ENCODE measurements around the gene GALNTL6. TPM values are rescaled to one million over a fixed set of nuclear protein-coding genes. Genes with fewer than 3 reads are reported as not detected.

Gene GALNTL6
- total and polyA plus RNA-seq, 9 of the 15 experiments (the other 6 are each of a cell fraction or from before 2014, with no cell fraction given) = 0.18 to 0.50 (median 0.29) TPM

- TF ChIP-seq ZBTB9 (CRISPR knock-in tag; IDR thresholded peaks at IDR 0.05) = no peak
- no peak for TF ChIP-seq RNF2 (IDR thresholded peaks at IDR 0.05)
- TF ChIP-seq TAF1 (IDR thresholded peaks at IDR 0.05; ENCODE audit: control insufficient read depth, extremely low read depth, insufficient read depth, low read length, severe bottlenecking) = no peak
Observed at GRCh38 chr4:172995704-172996103, 1182.5 kb downstream of the GALNTL6 start (continued).

- H3K4me1 ChIP-seq (replicated peaks in 1 of 2; ENCODE audit: control insufficient read depth in 2 of 2, insufficient read depth in 2 of 2, low read length in 2 of 2) = peaks cover 0 to 53% of the 10 kb centered on the region in 2 experiments; a peak in 3 of 5 replicates
- FAIRE-seq = no peak
- BruUV-seq (replicated peaks) = no TSS peak
- no peak overlapping the region for H3K4me3 ChIP-seq
- intact Hi-C loops (cut with micrococcal nuclease) = loop anchor here (5.0 kb wide), 1 partner anchor 104 kb away; no protein-coding TSS in a partner anchor
- no peaks in the 10 kb centered on the region for H3K27me3 ChIP-seq (ENCODE audit: control insufficient read depth in 2 of 2, insufficient read depth in 2 of 2, low read length in 2 of 2)
- no peak for ATAC-seq
- H3K79me2 ChIP-seq (ENCODE audit: control insufficient read depth, insufficient read depth, low read length) = no peaks in the 10 kb centered on the region
- ChIA-PET POLR2A (interaction anchor here (0.6 kb wide), 3 partner anchors 8 to 96 kb away, joined by 3 read pairs; no protein-coding TSS in a partner anchor), CTCF (ENCODE audit: low intra/inter-chr PET ratio) (no interaction called here)
- H3K36me3 ChIP-seq (ENCODE audit: control insufficient read depth, insufficient read depth, low read length) = no peaks in the 10 kb centered on the region
- peak in 2 of 4 experiments; percentile 26 to 39 for DNase-seq (ENCODE audit: extremely low read depth in 1 of 4, low spot score in 3 of 4)
- 0 out of 3 replicates have a peak overlapping the region, but pooled peaks have one; percentile 24 for H3K27ac ChIP-seq (ENCODE audit: extremely low read depth, low read depth, low read length)
- 54% methylated on average over 4 of the region's 4 CpGs for WGBS (ENCODE audit: insufficient coverage, low coverage, missing lambda C conversion rate)
- no peaks in the 10 kb centered on the region for H3K9me3 ChIP-seq (replicated peaks; ENCODE audit: control insufficient read depth, insufficient read depth, low read depth, low read length)
- peak overlapping the region; percentile 49 for H2AFZ ChIP-seq (ENCODE audit: low read depth, low read length)
- no peak overlapping the region for H3K4me2 ChIP-seq (ENCODE audit: insufficient read depth, low read length)
- no peaks in the 10 kb centered on the region for H4K20me1 ChIP-seq (replicated peaks; ENCODE audit: control insufficient read depth, insufficient read depth, low read length)
- H3K9me1 ChIP-seq (ENCODE audit: control insufficient read depth, insufficient read depth, low read length) = no peaks in the 10 kb centered on the region
- in situ Hi-C loops (cut with MboI) = no loop called here
- no peak overlapping the region for H3K9ac ChIP-seq (ENCODE audit: insufficient read depth in 1 of 2, low read depth in 2 of 2, low read length in 2 of 2)
- TF ChIP-seq BRCA1 (IDR thresholded peaks at IDR 0.05) (no peak), BRCA1 (CRISPR knock-in tag; IDR thresholded peaks at IDR 0.05) (no peak), MITF (IDR thresholded peaks at IDR 0.05) (0 out of 2 replicates have a peak, but pooled peaks have one; percentile 37), JUN (IDR thresholded peaks at IDR 0.05; ENCODE audit: borderline replicate concordance, low read depth, low read length) (peak; percentile 90), JUN (CRISPR knock-in tag; IDR thresholded peaks at IDR 0.05; ENCODE audit: borderline replicate concordance) (no peak), CCNT2 (IDR thresholded peaks at IDR 0.05; ENCODE audit: borderline replicate concordance, extremely low read depth, insufficient read length, low read depth, low read length) (no peak), SMARCE1 (IDR thresholded peaks at IDR 0.05) (0 out of 2 replicates have a peak, but pooled peaks have one; percentile 29), DPF2 (IDR thresholded peaks at IDR 0.05) (peak; percentile 49), ARID1B (IDR thresholded peaks at IDR 0.05) (0 out of 2 replicates have a peak, but pooled peaks have one; percentile 43), SP1 (CRISPR knock-in tag; IDR thresholded peaks at IDR 0.05) (no peak)
- TF ChIP-seq, protein P1, sequence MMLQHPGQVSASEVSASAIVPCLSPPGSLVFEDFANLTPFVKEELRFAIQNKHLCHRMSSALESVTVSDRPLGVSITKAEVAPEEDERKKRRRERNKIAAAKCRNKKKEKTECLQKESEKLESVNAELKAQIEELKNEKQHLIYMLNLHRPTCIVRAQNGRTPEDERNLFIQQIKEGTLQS (IDR thresholded peaks at IDR 0.05) = peak; percentile 94
- TF ChIP-seq, protein P1 (CRISPR knock-in tag; conservative IDR thresholded peaks at IDR 0.05) = no peak
- TF ChIP-seq, protein P2, sequence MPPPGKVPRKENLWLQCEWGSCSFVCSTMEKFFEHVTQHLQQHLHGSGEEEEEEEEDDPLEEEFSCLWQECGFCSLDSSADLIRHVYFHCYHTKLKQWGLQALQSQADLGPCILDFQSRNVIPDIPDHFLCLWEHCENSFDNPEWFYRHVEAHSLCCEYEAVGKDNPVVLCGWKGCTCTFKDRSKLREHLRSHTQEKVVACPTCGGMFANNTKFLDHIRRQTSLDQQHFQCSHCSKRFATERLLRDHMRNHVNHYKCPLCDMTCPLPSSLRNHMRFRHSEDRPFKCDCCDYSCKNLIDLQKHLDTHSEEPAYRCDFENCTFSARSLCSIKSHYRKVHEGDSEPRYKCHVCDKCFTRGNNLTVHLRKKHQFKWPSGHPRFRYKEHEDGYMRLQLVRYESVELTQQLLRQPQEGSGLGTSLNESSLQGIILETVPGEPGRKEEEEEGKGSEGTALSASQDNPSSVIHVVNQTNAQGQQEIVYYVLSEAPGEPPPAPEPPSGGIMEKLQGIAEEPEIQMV (tag; conservative IDR thresholded peaks at IDR 0.05; ENCODE audit: low read depth) = 0 out of 2 replicates have a peak, but pooled peaks have one; percentile 31
Observed at GRCh38 chr4:172996571-172997216, 1183.5 kb downstream of the GALNTL6 start.

All from K562 (cell line).